ENCODE data around the gene SGK2. TPM values are rescaled to one million over a fixed set of nuclear protein-coding genes. Genes with fewer than 3 reads are reported as not detected.

SGK2 gene
- total RNA-seq, 1 experiment from 2014 or later: 0.90 TPM

DNA sequence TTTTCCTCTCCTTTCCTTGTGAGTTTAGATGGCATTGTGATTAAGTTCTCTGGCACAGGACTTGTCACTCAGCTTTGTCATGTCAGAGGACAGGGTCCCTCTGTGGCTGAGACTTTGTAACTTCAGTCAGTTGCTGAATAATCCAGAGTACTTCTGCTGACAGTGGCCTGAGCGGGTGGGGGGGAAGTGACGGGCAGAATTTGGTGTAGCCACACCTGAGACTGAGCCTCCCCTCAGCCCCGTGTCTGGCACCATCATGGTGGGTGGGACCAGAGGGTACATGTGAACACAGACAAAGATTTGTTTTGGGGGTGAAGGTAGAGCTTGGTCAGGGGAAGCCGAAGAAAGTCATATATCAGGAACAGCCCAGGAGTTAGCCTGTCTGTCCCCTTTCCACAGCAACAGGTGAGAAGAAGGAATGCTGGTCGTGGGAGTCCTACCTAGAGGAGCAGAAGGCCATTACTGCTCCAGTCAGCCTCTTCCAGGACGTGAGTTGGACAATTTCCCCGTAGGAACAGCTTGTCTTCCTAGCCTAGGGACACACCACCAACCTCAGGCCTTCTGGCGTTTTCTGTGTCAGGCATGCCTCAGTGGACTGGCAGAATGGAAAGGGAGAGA is 30.5 kb upstream of the SGK2 start:
- Histone ChIP-seq H3K27ac (ENCODE audit: low read length) (no peak overlapping the region), H3K27me3 (ENCODE audit: control insufficient read depth, insufficient read depth, low read length) (no peaks in the 10 kb centered on the region), H3K9me3 (ENCODE audit: control insufficient read depth, insufficient read depth, low read depth, low read length) (no peaks in the 10 kb centered on the region), H3K36me3 (ENCODE audit: control insufficient read depth, insufficient read depth, low read length) (no peaks in the 10 kb centered on the region), H3K4me1 (ENCODE audit: control insufficient read depth, insufficient read depth, low read length) (no peaks in the 10 kb centered on the region), H3K4me3 (ENCODE audit: low read depth in 2 of 2, low read length in 2 of 2) (no peak overlapping the region)
- no peak for DNase-seq (ENCODE audit: low read depth, low spot score)
- in situ Hi-C loops (cut with HindIII; ENCODE audit: low pct_unique_long_range_greater_than_20kb, low sequenced_read_pairs) (no loop called here), intact Hi-C loops (cut with micrococcal nuclease; ENCODE audit: unreplicated experiment) (no loop called here)
- POLR2A ChIA-PET: no interaction called here
- no peak for ATAC-seq
- TF ChIP-seq, protein P1, sequence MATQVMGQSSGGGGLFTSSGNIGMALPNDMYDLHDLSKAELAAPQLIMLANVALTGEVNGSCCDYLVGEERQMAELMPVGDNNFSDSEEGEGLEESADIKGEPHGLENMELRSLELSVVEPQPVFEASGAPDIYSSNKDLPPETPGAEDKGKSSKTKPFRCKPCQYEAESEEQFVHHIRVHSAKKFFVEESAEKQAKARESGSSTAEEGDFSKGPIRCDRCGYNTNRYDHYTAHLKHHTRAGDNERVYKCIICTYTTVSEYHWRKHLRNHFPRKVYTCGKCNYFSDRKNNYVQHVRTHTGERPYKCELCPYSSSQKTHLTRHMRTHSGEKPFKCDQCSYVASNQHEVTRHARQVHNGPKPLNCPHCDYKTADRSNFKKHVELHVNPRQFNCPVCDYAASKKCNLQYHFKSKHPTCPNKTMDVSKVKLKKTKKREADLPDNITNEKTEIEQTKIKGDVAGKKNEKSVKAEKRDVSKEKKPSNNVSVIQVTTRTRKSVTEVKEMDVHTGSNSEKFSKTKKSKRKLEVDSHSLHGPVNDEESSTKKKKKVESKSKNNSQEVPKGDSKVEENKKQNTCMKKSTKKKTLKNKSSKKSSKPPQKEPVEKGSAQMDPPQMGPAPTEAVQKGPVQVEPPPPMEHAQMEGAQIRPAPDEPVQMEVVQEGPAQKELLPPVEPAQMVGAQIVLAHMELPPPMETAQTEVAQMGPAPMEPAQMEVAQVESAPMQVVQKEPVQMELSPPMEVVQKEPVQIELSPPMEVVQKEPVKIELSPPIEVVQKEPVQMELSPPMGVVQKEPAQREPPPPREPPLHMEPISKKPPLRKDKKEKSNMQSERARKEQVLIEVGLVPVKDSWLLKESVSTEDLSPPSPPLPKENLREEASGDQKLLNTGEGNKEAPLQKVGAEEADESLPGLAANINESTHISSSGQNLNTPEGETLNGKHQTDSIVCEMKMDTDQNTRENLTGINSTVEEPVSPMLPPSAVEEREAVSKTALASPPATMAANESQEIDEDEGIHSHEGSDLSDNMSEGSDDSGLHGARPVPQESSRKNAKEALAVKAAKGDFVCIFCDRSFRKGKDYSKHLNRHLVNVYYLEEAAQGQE (IDR thresholded peaks at IDR 0.05; ENCODE audit: insufficient read depth in 1 of 2, low read depth in 2 of 2, low read length in 1 of 2): no peak
- TF ChIP-seq POLR2AphosphoS5 (IDR thresholded peaks at IDR 0.05; ENCODE audit: low read depth, low read length): no peak
- TF ChIP-seq, protein P2, sequence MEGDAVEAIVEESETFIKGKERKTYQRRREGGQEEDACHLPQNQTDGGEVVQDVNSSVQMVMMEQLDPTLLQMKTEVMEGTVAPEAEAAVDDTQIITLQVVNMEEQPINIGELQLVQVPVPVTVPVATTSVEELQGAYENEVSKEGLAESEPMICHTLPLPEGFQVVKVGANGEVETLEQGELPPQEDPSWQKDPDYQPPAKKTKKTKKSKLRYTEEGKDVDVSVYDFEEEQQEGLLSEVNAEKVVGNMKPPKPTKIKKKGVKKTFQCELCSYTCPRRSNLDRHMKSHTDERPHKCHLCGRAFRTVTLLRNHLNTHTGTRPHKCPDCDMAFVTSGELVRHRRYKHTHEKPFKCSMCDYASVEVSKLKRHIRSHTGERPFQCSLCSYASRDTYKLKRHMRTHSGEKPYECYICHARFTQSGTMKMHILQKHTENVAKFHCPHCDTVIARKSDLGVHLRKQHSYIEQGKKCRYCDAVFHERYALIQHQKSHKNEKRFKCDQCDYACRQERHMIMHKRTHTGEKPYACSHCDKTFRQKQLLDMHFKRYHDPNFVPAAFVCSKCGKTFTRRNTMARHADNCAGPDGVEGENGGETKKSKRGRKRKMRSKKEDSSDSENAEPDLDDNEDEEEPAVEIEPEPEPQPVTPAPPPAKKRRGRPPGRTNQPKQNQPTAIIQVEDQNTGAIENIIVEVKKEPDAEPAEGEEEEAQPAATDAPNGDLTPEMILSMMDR (IDR thresholded peaks at IDR 0.05): no peak
- no peak for TF ChIP-seq SIN3A (IDR thresholded peaks at IDR 0.05; ENCODE audit: borderline replicate concordance, insufficient read depth, low read depth, low read length)
- TF ChIP-seq TCF7L2 (IDR thresholded peaks at IDR 0.05; ENCODE audit: low read depth, low read length): no peak
- CTCF ChIA-PET: interaction anchor here (0.6 kb wide), 1 partner anchor 210 kb away, joined by 3 read pairs; no protein-coding TSS in a partner anchor
- BruUV-seq (replicated peaks): no TSS peak

DNA sequence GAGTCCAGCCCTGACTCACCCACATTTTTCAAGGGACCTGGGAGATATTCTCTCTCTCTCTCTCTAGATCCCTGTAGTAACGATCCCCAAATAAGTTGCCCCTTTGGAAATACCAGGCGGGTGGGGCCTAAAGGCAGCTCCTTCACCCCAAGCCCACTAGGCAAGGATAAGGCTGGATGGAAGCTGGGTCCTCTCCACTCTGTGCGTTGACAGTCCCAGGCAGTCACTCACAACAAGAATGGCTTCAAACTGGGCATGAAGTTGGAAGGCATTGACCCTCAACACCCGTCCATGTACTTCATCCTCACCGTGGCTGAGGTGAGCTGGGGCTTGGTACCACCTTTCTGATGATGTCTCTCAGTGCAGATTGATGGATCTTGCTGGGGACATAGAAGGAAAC is 29.8 kb upstream of the SGK2 start:
- ATAC-seq (no peak), DNase-seq (ENCODE audit: low read depth, low spot score) (no peak)
- CTCF ChIA-PET: interaction anchor here (0.7 kb wide), 1 partner anchor 15 kb away, joined by 3 read pairs; no protein-coding TSS in a partner anchor
- in situ Hi-C loops (cut with HindIII; ENCODE audit: low pct_unique_long_range_greater_than_20kb, low sequenced_read_pairs) (no loop called here), intact Hi-C loops (cut with micrococcal nuclease; ENCODE audit: unreplicated experiment) (no loop called here)
- Histone ChIP-seq H3K4me3 (ENCODE audit: low read depth in 2 of 2, low read length in 2 of 2) (no peak overlapping the region), H3K36me3 (ENCODE audit: control insufficient read depth, insufficient read depth, low read length) (no peaks in the 10 kb centered on the region), H3K9me3 (ENCODE audit: control insufficient read depth, insufficient read depth, low read depth, low read length) (no peaks in the 10 kb centered on the region), H3K4me1 (ENCODE audit: control insufficient read depth, insufficient read depth, low read length) (no peaks in the 10 kb centered on the region), H3K27ac (ENCODE audit: low read length) (no peak overlapping the region), H3K27me3 (ENCODE audit: control insufficient read depth, insufficient read depth, low read length) (no peaks in the 10 kb centered on the region)
- TF ChIP-seq, protein P1 (IDR thresholded peaks at IDR 0.05; ENCODE audit: insufficient read depth in 1 of 2, low read depth in 2 of 2, low read length in 1 of 2): no peak
- no peak for TF ChIP-seq POLR2AphosphoS5 (IDR thresholded peaks at IDR 0.05; ENCODE audit: low read depth, low read length)
- no peak for TF ChIP-seq TCF7L2 (IDR thresholded peaks at IDR 0.05; ENCODE audit: low read depth, low read length)
- no peak for TF ChIP-seq SIN3A (IDR thresholded peaks at IDR 0.05; ENCODE audit: borderline replicate concordance, insufficient read depth, low read depth, low read length)
- TF ChIP-seq, protein P2 (IDR thresholded peaks at IDR 0.05): no peak
- BruUV-seq (replicated peaks): no TSS peak
- POLR2A ChIA-PET: no interaction called here
